GM08714 (cell line): ENCODE data around the gene AGK.
"Not testable (repeated sequence)": the region's sequence is repeated elsewhere in the genome, so short reads cannot be mapped to it uniquely, and the experiment has no call there.

ENCODE experiments used
- H3K4me3 ChIP-seq: fragments of 200-500 bp; sonication (Bioruptor generic); 2 replicates; pipeline ENCODE4 v1.5.1; 2014; ENCODE audit warnings: mild to moderate bottlenecking, low read length, inconsistent platforms
- ZNF274 ChIP-seq: IDR thresholded peaks from 2 replicates; pipeline ENCODE4 v1.6.1; 2012; ENCODE audit warnings: mild to moderate bottlenecking, low read depth, low read length

AGK gene

DNA sequence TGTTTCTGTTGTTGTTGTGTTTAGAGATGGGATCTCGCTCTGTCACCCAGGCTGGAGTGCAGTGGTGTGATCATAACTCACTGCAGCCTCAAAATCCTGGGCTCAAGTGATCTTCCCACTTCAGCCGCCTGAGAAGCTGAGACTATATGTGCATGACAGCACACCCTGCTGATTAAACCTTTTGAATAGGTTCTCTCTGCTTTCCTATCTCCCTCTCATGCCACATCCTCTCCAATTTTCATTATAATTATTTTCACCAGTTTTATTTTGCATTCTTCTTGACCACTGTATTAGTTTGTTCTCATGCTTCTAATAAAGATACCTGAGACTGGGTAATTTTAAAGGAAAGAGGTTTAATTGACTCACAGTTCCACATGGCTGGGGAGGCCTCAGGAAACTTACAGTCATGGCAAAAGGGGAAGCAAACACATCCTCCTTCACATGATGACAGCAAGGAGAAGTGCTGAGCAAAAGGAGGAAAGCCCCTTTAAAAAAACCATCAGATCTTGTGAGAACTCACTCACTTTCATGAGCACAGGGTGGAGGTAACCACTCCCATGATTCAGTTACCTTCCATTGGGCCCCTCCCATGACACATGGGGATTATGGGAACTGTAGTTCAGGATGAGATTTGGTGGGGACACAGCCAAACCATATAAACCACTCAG is 12.9 kb downstream of the AGK start:
- TF ChIP-seq ZNF274, result no peak
- no peak overlapping the region for H3K4me3 ChIP-seq

DNA sequence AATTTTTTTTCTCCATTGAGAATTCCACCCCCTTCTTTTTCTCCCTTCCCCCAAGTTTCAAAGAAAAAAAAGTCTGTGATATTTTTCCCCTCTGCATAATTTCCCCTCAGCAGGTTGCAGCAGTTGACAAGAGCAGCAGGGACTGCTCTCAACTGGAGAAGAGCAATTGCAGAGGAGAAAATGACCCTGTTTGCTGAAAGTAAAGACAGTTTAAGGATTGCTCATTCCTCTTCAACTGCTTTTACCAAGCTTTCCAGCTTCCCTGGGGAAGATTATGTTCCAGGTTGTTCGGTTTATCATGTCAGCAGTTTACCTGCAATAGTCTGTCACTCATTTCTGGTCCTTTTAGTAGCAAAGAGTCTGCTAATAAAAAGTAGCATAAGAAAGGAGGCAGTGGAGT is 16.2 kb downstream of the AGK start:
- H3K4me3 ChIP-seq, result no peak overlapping the region

GRCh38 chr7:141568227-141568626 is 17.0 kb downstream of the AGK start:
- no peak overlapping the region for H3K4me3 ChIP-seq
- no peak for TF ChIP-seq ZNF274

More for the DNA sequence above, 16.2 kb downstream of the AGK start:
- TF ChIP-seq ZNF274, result no peak

GRCh38 chr7:141571059-141571458 is 19.8 kb downstream of the AGK start:
- no peak overlapping the region for H3K4me3 ChIP-seq
- no peak for TF ChIP-seq ZNF274

GRCh38 chr7:141572175-141572574 is 21.0 kb downstream of the AGK start:
- H3K4me3 ChIP-seq, result no peak overlapping the region
- no peak for TF ChIP-seq ZNF274

DNA sequence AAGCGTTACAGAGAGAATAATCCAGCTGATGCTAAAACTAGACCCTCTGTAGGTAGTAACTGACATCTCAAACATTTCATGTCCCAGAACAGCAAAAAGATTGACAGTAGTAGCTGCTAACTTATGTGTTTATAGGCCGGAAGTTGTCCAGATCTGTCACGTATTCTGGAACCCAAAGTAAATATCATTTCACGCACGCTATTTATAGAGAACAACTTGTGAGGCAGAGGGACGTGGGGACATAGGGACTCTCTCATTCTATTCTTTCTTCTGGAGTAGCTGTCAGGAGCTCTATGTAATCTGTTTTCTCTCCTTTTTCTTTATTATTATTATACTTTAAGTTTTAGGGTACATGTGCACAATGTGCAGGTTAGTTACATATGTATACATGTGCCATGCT is 22.3 kb downstream of the AGK start:
- no peak overlapping the region for H3K4me3 ChIP-seq
- no peak for TF ChIP-seq ZNF274

DNA sequence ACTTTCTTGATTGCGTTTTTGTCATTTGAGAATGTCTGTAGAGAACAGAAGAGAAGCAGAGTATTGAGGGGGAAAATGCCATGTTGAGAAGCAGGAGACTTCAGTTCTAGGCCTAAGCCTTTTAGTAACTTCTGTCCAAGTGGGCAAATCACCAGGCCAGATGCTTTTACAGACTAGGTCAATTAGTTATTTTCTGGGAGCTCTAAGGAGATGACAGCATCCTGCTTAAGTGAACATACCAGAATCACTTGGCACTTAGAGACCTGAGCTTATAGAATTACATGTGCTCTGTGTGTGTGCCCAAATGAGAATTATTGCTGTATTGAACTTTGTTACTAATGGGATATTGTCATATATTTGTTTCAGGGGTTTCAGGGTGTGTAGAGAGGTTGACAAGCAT is 24.0 kb downstream of the AGK start:
- TF ChIP-seq ZNF274, result no peak
- no peak overlapping the region for H3K4me3 ChIP-seq

DNA sequence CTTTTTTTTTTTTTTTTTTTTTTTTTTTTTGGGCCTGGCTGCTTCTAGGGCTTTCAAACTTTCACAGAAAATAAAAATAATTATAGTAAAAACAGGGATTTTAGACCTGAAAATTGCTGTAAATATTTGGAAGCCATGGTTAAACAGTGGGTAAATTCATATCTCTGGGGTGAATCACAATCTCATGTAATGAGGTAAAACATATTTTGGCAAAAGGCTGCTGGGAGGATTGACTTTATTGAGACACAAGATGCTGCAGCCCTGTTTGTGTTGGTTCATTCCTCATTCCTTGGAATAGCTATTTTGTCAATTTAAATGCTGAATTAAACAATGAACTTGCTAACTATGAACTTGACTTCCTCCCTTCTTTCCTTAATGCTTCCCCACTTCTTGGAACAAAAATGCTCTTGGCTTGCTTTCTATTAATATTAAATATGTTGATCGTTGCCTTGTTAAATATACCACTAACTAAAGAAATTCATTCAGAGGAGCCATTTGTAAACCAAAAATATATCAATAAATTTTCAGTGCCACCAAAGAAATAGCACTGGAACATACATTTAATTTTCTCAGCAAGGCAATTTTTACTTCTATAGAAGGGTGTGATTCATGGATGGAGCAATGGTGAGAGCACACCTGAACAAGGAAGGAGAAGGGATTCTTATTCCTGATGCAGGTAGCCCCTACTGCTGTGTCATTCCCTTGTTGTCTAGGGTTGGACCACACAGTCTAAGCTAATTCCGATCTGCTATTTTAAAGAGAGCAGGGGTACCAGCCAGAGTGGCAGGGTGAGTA is 24.6 kb downstream of the AGK start:
- no peak overlapping the region for H3K4me3 ChIP-seq
- no peak for TF ChIP-seq ZNF274

DNA sequence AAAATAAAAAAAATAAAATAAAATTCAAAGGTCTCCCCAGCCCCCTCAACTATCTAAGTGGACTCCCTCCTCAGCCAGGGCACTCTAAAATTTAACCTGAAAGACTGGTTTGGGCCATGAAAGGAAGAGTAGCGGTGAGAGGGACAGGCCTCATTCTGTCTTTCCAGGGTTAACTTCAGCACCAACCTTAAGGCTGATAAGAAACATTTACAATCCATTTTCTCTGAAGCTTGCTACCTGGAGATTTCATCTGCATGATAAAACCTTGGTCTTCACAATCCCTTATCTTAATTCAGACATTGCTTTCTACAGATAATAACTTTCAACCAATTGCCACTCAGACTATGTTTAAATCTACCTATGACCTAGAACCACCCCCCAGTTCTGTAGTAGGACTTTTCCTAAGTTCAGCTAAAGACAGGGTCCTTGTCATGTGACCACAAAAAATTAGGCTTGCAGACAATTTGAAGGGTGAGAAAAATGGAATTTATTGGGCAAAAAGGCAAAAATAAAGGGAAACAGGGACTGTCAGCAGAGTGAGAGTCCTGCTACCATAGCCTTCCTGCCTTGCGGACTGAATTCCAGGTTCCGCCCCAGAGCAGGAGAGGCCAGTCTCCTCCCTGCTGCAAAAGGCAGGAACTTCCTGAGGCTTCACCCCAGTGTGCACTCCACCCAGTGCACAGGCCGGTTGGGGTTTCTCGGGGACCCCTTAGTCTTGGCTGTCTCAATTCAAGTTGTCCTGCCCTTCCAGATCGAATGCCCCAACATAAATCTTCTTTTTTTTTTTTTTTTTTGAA is 26.0 kb downstream of the AGK start:
- H3K4me3 ChIP-seq, result no peak overlapping the region
- no peak for TF ChIP-seq ZNF274

DNA sequence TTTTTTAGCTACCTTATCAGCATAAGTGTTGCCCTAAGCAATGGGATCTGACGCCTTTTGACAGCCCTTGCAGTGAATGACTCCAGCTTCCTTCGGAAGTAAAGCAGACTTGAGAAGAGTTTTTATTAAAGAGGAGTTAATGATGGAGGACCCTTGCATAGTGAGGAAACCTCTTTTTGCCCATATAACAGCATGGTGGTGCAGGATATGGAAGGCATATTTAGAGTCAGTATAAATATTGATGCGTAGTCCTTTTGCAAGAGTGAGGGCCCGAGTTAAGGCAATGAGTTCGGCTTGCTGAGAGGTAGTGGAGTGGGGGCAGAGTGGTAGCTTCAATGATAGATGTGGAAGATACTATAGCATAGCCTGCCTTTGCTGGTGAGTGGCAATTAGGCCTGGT is 28.7 kb downstream of the AGK start:
- H3K4me3 ChIP-seq, result not testable (repeated sequence)

GRCh38 chr7:141582063-141582462 is 30.9 kb downstream of the AGK start:
- H3K4me3 ChIP-seq, result not testable (repeated sequence)

GRCh38 chr7:141584935-141585334 is 33.7 kb downstream of the AGK start:
- TF ChIP-seq ZNF274, result no peak
- no peak overlapping the region for H3K4me3 ChIP-seq

GRCh38 chr7:141585592-141586510 is 34.6 kb downstream of the AGK start:
- no peak for TF ChIP-seq ZNF274

DNA sequence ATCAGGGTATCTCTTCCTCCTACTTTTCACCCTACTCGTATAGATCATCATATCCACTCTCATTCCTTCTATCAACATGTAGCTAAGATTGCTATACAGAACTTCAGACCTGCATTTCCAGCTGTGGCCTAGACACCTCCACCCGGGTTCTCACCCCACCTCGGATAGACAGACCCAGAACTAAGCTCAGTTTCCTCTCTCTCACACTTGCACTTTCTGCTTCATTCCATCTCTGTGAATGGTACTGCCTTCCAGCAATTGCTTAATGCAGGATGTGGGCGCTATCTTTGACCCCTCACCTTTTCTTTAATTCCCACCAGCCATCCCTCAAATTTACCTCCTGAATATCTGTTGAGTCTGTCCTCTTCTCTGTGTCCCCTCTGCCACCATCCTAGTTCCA is 35.7 kb downstream of the AGK start:
- TF ChIP-seq ZNF274, result no peak
- no peak overlapping the region for H3K4me3 ChIP-seq

More at GRCh38 chr7:141585592-141586510, 34.6 kb downstream of the AGK start:
- H3K4me3 ChIP-seq, result no peak overlapping the region
